Neural progenitor cell (in vitro differentiated cells): ENCODE results near the gene ZNF451. TPM values are rescaled to one million over a fixed set of nuclear protein-coding genes. Genes with fewer than 3 reads are reported as not detected.
A peak's percentile ranks its signal among the peaks of the same experiment; 100 is the strongest.
"Not testable (repeated sequence)": the region's sequence is repeated elsewhere in the genome, so short reads cannot be mapped to it uniquely, and the experiment has no call there.

ENCODE experiments used
- DNase-seq: peaks from one replicate; pipeline ENCODE4 v3.0.0-alpha.2; 2016; ENCODE audit warnings: low spot score
- H2AFZ ChIP-seq: fragments of 200-600 bp; sonication (generic); replicated peaks from 2 replicates; pipeline ENCODE4 v1.6.1; 2016; ENCODE audit warnings: antibody characterized with exemption
- H3F3A ChIP-seq: fragments of 200-600 bp; sonication (generic); 2 replicates; pipeline ENCODE4 v1.6.1; 2016; ENCODE audit warnings: antibody characterized with exemption, low read depth
- H3K27ac ChIP-seq: fragments of 200-600 bp; sonication (generic); 2 replicates; pipeline ENCODE4 v1.5.1; 2016; ENCODE audit warnings: mild to moderate bottlenecking
- H3K27me3 ChIP-seq: fragments of 200-600 bp; sonication (generic); 2 replicates; pipeline ENCODE4 v1.6.1; 2016; ENCODE audit warnings: mild to moderate bottlenecking, moderate library complexity
- H3K36me3 ChIP-seq: fragments of 200-600 bp; sonication (generic); 2 replicates; pipeline ENCODE4 v1.5.1; 2016
- H3K4me1 ChIP-seq: fragments of 200-600 bp; sonication (generic); 2 replicates; pipeline ENCODE4 v1.6.1; 2016; ENCODE audit warnings: mixed run types
- H3K4me2 ChIP-seq: fragments of 200-600 bp; sonication (generic); 2 replicates; pipeline ENCODE4 v1.6.1; 2016
- H3K4me3 ChIP-seq: fragments of 200-600 bp; sonication (generic); 2 replicates; pipeline ENCODE4 v1.5.1; 2016
- H3K79me2 ChIP-seq: fragments of 200-600 bp; sonication (generic); 2 replicates; pipeline ENCODE4 v1.6.1; 2016; ENCODE audit warnings: low read depth
- H3K9ac ChIP-seq: fragments of 200-600 bp; sonication (generic); 2 replicates; pipeline ENCODE4 v1.6.1; 2016
- H3K9me3 ChIP-seq: fragments of 200-600 bp; sonication (generic); 2 replicates; pipeline ENCODE4 v1.5.1; 2016; ENCODE audit warnings: low read depth
- H4K20me1 ChIP-seq: fragments of 200-600 bp; sonication (generic); 2 replicates; pipeline ENCODE4 v1.6.1; 2016; ENCODE audit warnings: low read depth
- H3K27ac Mint-ChIP-seq: 3 replicates; pipeline ENCODE4 v1.8.0; 2021; ENCODE audit warnings: mixed read lengths
- H3K27me3 Mint-ChIP-seq: 2 replicates; pipeline ENCODE4 v1.8.0; 2022; ENCODE audit warnings: low read depth, mild to moderate bottlenecking, inconsistent platforms, moderate library complexity, mixed read lengths; ENCODE audit not compliant: insufficient read depth
- H3K36me3 Mint-ChIP-seq: 3 replicates; pipeline ENCODE4 v1.8.0; 2021; ENCODE audit warnings: mixed read lengths
- H3K4me1 Mint-ChIP-seq: 3 replicates; pipeline ENCODE4 v1.8.0; 2021; ENCODE audit warnings: mixed read lengths
- H3K4me3 Mint-ChIP-seq: 3 replicates; pipeline ENCODE4 v1.8.0; 2021; ENCODE audit warnings: mild to moderate bottlenecking, moderate library complexity, mixed read lengths
- H3K9me3 Mint-ChIP-seq: 3 replicates; pipeline ENCODE4 v1.8.0; 2020; ENCODE audit warnings: mixed read lengths
- CTCF ChIP-seq: fragments of 200-600 bp; sonication (generic); IDR thresholded peaks from 2 replicates; pipeline ENCODE4 v1.5.1; 2017; ENCODE audit warnings: antibody characterized with exemption, mild to moderate bottlenecking
- EZH2 ChIP-seq: fragments of 200-600 bp; sonication (generic); IDR thresholded peaks from 2 replicates; pipeline ENCODE4 v1.6.1; 2017; ENCODE audit warnings: antibody characterized with exemption, mild to moderate bottlenecking, moderate library complexity
- EZH2phosphoT487 ChIP-seq: fragments of 200-600 bp; sonication (generic); IDR thresholded peaks from 2 replicates; pipeline ENCODE4 v1.6.1; 2017; ENCODE audit warnings: antibody characterized with exemption
- total RNA-seq: library from RNA; depleted of rRNA; stranded (reverse); fragments of >200 nt; gene quantifications from 2 replicates; pipeline ENCODE4 v1.2.3, GENCODE V29; 2015; ENCODE audit warnings: low replicate concordance

The ZNF451 gene
- total RNA-seq, 1 donor from 2014 or later, result 126 TPM

- Histone ChIP-seq H3K27ac (no peak overlapping the region), H4K20me1 (peaks cover 16% of the 10 kb centered on the region), H3K4me2 (no peak overlapping the region), H3K79me2 (peaks cover 17% of the 10 kb centered on the region), H3K27me3 (no peaks in the 10 kb centered on the region), H3K9ac (no peak overlapping the region), H3K4me1 (peaks cover 23% of the 10 kb centered on the region), H3K36me3 (peaks cover 6% of the 10 kb centered on the region), H3K9me3 (no peaks in the 10 kb centered on the region), H2AFZ (no peak overlapping the region), H3K4me3 (no peak overlapping the region), H3F3A (peaks cover 7% of the 10 kb centered on the region)
- Mint-ChIP-seq H3K4me3 (no peak overlapping the region), H3K27me3 (peaks cover 5% of the 10 kb centered on the region), H3K36me3 (peaks cover 11% of the 10 kb centered on the region), H3K27ac (no peak overlapping the region), H3K9me3 (no peaks in the 10 kb centered on the region), H3K4me1 (peaks cover 28% of the 10 kb centered on the region)
- no peak for TF ChIP-seq EZH2phosphoT487
- TF ChIP-seq CTCF, result no peak
- no peak for TF ChIP-seq EZH2
- DNase-seq, result no peak
Observed at GRCh38 chr6:57087916-57088315, 2.1 kb upstream of the ZNF451 start.

GRCh38 chr6:57089265-57089664, 723 bp upstream of the ZNF451 start:
- Histone ChIP-seq H3K27ac (peak overlapping the region; percentile 8), H3K4me2 (peak overlapping the region; percentile 74), H3K27me3 (no peaks in the 10 kb centered on the region), H3K79me2 (peaks cover 30% of the 10 kb centered on the region), H3K9me3 (no peaks in the 10 kb centered on the region), H3F3A (peaks cover 7% of the 10 kb centered on the region), H3K4me1 (peaks cover 25% of the 10 kb centered on the region), H3K36me3 (peaks cover 8% of the 10 kb centered on the region), H2AFZ (peak overlapping the region; percentile 1), H4K20me1 (peaks cover 29% of the 10 kb centered on the region), H3K9ac (no peak overlapping the region), H3K4me3 (peak overlapping the region; percentile 54)
- Mint-ChIP-seq H3K27ac (peak overlapping the region; percentile 14), H3K36me3 (peaks cover 11% of the 10 kb centered on the region), H3K4me3 (peak overlapping the region; percentile 89), H3K27me3 (peaks cover 5% of the 10 kb centered on the region), H3K9me3 (no peaks in the 10 kb centered on the region), H3K4me1 (peaks cover 33% of the 10 kb centered on the region)
- TF ChIP-seq CTCF (no peak), EZH2 (no peak), EZH2phosphoT487 (no peak)
- DNase-seq, result peak; percentile 11

GRCh38 chr6:57090458-57091067, 575 bp downstream of the ZNF451 start:
- peaks cover 25% of the 10 kb centered on the region for H3K4me1 ChIP-seq
- not testable (repeated sequence) for H3K9ac ChIP-seq, H3K27me3 ChIP-seq, H3K27me3 Mint-ChIP-seq, H3K9me3 Mint-ChIP-seq, H3K4me2 ChIP-seq, H3F3A ChIP-seq, H2AFZ ChIP-seq, H3K27ac Mint-ChIP-seq, H3K4me3 Mint-ChIP-seq, H3K36me3 ChIP-seq, DNase-seq, H3K27ac ChIP-seq, H3K9me3 ChIP-seq
- peak overlapping the region; percentile 54 for H3K4me3 ChIP-seq
- Mint-ChIP-seq H3K36me3 (peaks cover 11% of the 10 kb centered on the region), H3K4me1 (peaks cover 33% of the 10 kb centered on the region)
- H4K20me1 ChIP-seq, result peaks cover 42% of the 10 kb centered on the region
- H3K79me2 ChIP-seq, result peaks cover 43% of the 10 kb centered on the region

- not testable (repeated sequence) for H3F3A ChIP-seq, H2AFZ ChIP-seq, H3K9me3 Mint-ChIP-seq, H3K9me3 ChIP-seq, H3K27ac Mint-ChIP-seq, H3K27me3 ChIP-seq, H3K27me3 Mint-ChIP-seq, H3K36me3 ChIP-seq, H3K27ac ChIP-seq, DNase-seq
- Histone ChIP-seq H3K9ac (peak overlapping the region; percentile 21), H3K4me3 (peak overlapping the region; percentile 35), H3K4me1 (peaks cover 25% of the 10 kb centered on the region), H3K4me2 (peak overlapping the region; percentile 81), H4K20me1 (peaks cover 50% of the 10 kb centered on the region), H3K79me2 (peaks cover 51% of the 10 kb centered on the region)
- Mint-ChIP-seq H3K4me3 (peak overlapping the region; percentile 77), H3K36me3 (peaks cover 11% of the 10 kb centered on the region), H3K4me1 (peaks cover 33% of the 10 kb centered on the region)
Observed at GRCh38 chr6:57091375-57091774, 1.4 kb downstream of the ZNF451 start.
